Measurements from ENCODE around the gene DPP6. TPM values are rescaled to one million over a fixed set of nuclear protein-coding genes. Genes with fewer than 3 reads are reported as not detected.

The DPP6 gene
- polyA plus RNA-seq, 1 donor (not counting 4 experiments of a cell fraction or from before 2014, with no cell fraction given): not detected

GRCh38 chr7:154385214-154385613 lies 333.0 kb downstream of the DPP6 start:
- Histone ChIP-seq H4K20me1 (ENCODE audit: control insufficient read depth, extremely low read depth, insufficient read depth, low read length) (no peaks in the 10 kb centered on the region), H3K9me1 (ENCODE audit: control insufficient read depth, extremely low read depth, insufficient read depth, low read length) (no peaks in the 10 kb centered on the region), H3K9ac (ENCODE audit: control insufficient read depth, extremely low read depth, insufficient read depth, low read length) (no peak overlapping the region), H3K79me2 (ENCODE audit: control insufficient read depth, insufficient read depth, low read length) (no peaks in the 10 kb centered on the region), H3K4me2 (ENCODE audit: control insufficient read depth, extremely low read depth, insufficient read depth, low read depth, low read length) (no peak overlapping the region), H3K4me3 (ENCODE audit: control insufficient read depth in 2 of 3, extremely low read depth in 1 of 3, insufficient read depth in 2 of 3, low read depth in 1 of 3, low read length in 3 of 3) (no peak overlapping the region), H3K4me1 (ENCODE audit: control insufficient read depth, extremely low read depth, insufficient read depth, low read length) (no peaks in the 10 kb centered on the region), H3K36me3 (ENCODE audit: control insufficient read depth in 2 of 2, extremely low read depth in 1 of 2, insufficient read depth in 2 of 2, low read length in 2 of 2) (no peaks in the 10 kb centered on the region), H3K9me3 (ENCODE audit: control insufficient read depth, low read depth, low read length) (peaks cover 7% of the 10 kb centered on the region), H3K27ac (ENCODE audit: control insufficient read depth, insufficient read depth, low read length) (no peak overlapping the region), H3K27me3 (ENCODE audit: control insufficient read depth, extremely low read depth, insufficient read depth, low read length) (no peaks in the 10 kb centered on the region), H2AFZ (ENCODE audit: control insufficient read depth, low read length) (no peak overlapping the region)
- dilution Hi-C loops (cut with MboI; ENCODE audit: extremely low pct_ligation_motif_present, low sequenced_read_pairs): no loop called here
- no peak for FAIRE-seq
- no peak for DNase-seq (ENCODE audit: low read depth, low spot score)
- TF ChIP-seq CTCF (optimal IDR thresholded peaks at IDR 0.05 in 1 of 3, IDR thresholded peaks at IDR 0.05 in 1 of 3, conservative IDR thresholded peaks at IDR 0.05 in 1 of 3; ENCODE audit: extremely low read depth in 1 of 3, insufficient read depth in 2 of 3, low read length in 3 of 3): no peak

- H3K9ac ChIP-seq (ENCODE audit: control insufficient read depth, extremely low read depth, insufficient read depth, low read length): no peak overlapping the region
- H4K20me1 ChIP-seq (ENCODE audit: control insufficient read depth, extremely low read depth, insufficient read depth, low read length): no peaks in the 10 kb centered on the region
- H2AFZ ChIP-seq (ENCODE audit: control insufficient read depth, low read length): no peak overlapping the region
- H3K9me3 ChIP-seq (ENCODE audit: control insufficient read depth, low read depth, low read length): peaks cover 7% of the 10 kb centered on the region
- no peaks in the 10 kb centered on the region for H3K36me3 ChIP-seq (ENCODE audit: control insufficient read depth in 2 of 2, extremely low read depth in 1 of 2, insufficient read depth in 2 of 2, low read length in 2 of 2)
- dilution Hi-C loops (cut with MboI; ENCODE audit: extremely low pct_ligation_motif_present, low sequenced_read_pairs): no loop called here
- H3K4me2 ChIP-seq (ENCODE audit: control insufficient read depth, extremely low read depth, insufficient read depth, low read depth, low read length): no peak overlapping the region
- no peak overlapping the region for H3K27ac ChIP-seq (ENCODE audit: control insufficient read depth, insufficient read depth, low read length)
- no peaks in the 10 kb centered on the region for H3K9me1 ChIP-seq (ENCODE audit: control insufficient read depth, extremely low read depth, insufficient read depth, low read length)
- H3K27me3 ChIP-seq (ENCODE audit: control insufficient read depth, extremely low read depth, insufficient read depth, low read length): no peaks in the 10 kb centered on the region
- H3K4me1 ChIP-seq (ENCODE audit: control insufficient read depth, extremely low read depth, insufficient read depth, low read length): no peaks in the 10 kb centered on the region
- FAIRE-seq (no peak), DNase-seq (ENCODE audit: low read depth, low spot score) (no peak)
- H3K4me3 ChIP-seq (ENCODE audit: control insufficient read depth in 2 of 3, extremely low read depth in 1 of 3, insufficient read depth in 2 of 3, low read depth in 1 of 3, low read length in 3 of 3): no peak overlapping the region
- TF ChIP-seq CTCF (optimal IDR thresholded peaks at IDR 0.05 in 1 of 3, IDR thresholded peaks at IDR 0.05 in 1 of 3, conservative IDR thresholded peaks at IDR 0.05 in 1 of 3; ENCODE audit: extremely low read depth in 1 of 3, insufficient read depth in 2 of 3, low read length in 3 of 3) (no peak), EZH2 (IDR thresholded peaks at IDR 0.05; ENCODE audit: low read length) (no peak)
- H3K79me2 ChIP-seq (ENCODE audit: control insufficient read depth, insufficient read depth, low read length): no peaks in the 10 kb centered on the region
These were observed 335.1 kb downstream of the DPP6 start for GRCh38 chr7:154387252-154387651.

Measured in keratinocyte (primary cell).